Putamen (tissue), 1 donor: ENCODE data around the gene NT5E.

Experiments
- DNase-seq: peaks from one replicate; pipeline ENCODE4 v3.0.0-alpha.2; 2016; ENCODE audit warnings: low spot score

Gene NT5E

DNA sequence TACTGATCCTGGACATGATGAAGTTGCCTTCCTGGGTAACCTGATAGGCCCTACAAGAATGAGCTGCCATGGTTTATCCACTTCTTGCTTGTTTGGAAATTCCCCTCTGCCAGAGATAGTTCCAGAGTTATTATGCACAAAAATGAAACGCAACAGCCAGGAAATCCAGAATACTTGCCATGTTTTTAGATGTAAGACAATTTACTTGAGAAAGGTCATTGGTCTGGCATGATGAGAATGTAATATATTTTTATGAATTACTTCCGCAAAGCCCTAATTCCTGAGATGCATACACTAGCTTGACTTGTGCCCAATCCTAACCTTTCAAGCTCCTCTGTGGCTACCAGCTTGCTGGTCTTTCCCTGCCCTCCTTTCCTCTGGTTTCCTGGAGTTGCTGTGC is 27.9 kb upstream of the NT5E start:
- no peak for DNase-seq

DNA sequence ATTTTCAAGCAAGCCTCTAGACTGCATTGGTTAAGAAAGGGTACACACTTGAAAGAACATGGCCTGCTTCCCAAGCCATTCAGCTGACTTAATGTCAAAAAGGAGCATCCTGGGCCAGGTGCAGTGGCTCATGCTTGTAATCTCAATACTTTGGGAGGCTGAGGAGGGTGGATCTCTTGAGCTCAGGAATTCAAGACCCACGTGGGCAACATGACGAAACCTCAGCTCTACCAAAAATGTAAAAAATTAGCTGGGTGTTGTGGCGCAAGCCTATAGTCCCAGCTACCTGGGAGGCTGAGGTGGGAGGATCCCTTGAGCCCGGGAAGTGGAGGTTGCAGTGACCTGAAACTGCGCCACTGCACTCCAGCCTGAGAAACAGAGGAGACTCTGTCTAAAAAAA is 26.9 kb upstream of the NT5E start:
- DNase-seq, result no peak

DNA sequence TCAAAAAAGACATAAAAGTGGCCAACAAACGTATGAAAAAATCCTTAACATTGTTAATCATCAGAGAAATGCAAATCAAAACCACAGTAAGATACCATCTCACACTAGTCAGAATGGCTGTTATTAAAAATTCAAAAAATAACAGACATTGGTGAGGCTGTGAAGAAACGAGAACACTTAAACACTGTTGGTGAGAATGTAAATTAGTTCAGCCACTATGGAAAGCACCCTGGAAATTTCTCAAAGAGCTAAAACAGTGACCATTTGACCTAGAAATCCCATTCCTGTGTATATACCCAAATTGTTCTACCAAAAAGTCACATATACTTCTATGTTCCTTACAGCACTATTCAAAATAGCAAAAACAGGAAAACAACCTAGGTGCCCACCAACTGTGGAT is 24.9 kb upstream of the NT5E start:
- no peak for DNase-seq

DNA sequence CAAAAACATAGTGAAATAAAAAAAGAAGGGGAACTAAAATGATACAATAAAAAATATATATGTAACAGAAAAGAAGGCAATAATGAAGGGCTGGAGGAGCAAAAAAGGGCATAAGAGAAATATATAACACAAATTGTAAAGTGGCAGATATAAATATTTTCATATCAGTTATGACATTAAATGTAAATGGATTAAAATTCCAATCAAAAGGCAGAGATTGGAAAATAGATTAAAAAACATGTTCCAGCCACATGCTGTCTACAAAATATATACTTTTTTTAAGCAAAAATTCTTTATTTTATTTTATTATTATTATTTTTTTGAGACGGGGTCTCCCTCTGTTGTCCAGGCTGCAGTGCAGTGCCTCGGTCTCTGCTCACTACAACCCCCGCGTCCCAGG is 23.9 kb upstream of the NT5E start:
- DNase-seq, result no peak

DNA sequence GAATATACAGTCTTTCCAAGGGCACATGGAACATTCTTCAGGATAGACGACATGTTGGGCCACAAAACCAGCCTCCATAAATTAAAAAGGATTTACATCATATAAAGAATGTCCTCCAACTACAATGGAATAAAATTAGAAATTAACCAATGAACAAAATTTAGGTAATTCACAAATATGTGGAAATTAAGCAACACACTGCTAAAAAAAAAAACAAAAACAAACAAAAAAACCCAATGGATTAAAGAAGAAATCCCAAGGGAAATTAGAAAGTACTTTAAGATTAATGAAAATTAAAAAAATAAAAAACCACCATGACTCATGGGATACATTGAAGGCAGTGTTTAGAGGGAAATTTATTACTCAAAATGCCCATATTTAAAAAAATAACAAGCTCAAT is 21.4 kb upstream of the NT5E start:
- no peak for DNase-seq

DNA sequence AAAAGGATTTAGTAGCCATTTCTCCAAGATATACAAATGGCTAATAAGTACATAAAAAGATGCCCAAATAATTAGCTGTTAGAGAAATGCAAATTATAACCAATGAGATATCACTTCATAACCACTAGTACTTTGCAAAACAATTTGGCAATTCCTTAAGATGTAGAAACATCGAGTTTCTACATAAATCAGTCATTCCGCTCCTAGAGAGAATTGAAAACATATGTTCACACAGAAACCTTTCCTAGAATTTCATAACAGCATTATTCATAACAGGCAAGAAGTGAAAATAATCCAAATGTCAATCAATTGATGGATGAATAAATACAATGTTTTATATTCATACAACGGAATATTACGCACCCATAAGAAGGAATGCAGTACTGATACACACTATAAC is 20.5 kb upstream of the NT5E start:
- no peak for DNase-seq

DNA sequence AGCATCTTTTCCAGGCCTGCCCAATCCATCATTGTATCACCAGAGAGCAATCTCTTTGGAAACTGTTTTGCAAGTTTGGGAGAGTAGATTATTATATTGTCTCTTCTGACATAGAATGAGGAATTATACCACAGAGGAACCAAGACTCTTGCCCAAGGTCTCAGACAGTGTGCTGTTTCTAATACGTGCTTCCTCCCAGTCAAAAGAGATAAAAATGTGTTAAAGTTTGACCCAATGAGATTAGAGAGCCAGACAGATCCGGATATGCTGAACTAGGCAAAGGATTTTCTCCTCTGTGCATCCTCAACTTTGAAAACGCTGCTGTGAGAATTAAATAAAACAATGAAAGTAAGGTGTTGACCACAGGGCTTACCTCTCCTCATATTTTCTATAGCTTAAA is 18.6 kb upstream of the NT5E start:
- no peak for DNase-seq

DNA sequence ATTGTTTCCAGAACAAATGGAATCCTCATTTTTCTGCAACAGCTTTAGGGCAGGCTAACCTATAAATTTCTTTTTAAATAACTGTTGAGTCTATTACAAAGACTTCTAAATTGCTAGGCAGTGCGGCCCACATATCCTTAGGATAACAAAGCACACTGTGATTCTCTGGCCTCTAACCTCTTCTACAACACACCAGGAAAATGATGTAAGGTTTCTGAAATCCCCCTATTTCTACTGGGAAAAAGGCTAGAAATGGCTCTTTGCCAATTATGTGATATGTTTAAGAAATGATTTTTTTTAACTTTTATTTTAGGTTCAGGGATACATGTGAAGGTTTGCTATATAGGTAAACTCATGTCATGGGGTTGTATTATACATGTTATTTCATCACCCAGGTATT is 17.3 kb upstream of the NT5E start:
- DNase-seq, result no peak

DNA sequence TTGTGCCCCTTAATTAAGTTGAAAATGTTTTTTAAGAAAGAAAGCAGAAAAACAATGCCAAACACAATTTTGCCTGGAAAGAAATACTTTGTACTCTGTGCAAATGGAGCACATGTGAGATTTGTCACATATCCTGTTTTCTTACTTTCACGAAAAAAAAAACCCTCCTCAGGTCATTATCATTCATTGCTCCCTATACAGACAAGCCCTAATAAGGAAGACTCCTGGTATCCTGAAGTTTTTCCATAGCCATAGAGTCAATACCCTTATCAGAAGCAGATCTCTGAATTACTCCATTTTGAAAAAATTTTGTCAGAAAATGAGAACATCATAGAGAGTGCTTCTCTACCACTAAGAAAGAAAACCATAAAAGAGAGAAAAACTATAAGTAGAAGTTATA is 14.0 kb upstream of the NT5E start:
- DNase-seq, result no peak

DNA sequence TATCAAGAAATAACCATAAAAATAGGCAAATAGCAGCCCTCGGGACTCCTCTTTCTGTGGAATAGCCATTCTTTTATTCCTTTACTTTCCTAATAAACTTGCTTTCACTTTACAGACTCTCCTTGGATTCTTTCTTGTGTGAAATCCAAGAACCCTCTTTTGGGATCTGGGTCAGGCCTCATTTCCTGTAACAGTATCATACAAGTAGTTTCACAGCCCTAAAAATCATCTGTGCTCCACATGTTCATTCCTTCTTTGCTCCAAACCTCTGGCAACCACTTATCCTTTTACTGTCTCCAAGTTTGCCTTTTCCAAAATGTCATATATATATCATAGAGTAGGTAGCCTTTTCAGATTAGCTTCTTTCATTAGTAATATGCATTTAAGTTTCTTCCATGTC is 13.5 kb upstream of the NT5E start:
- DNase-seq, result no peak

DNA sequence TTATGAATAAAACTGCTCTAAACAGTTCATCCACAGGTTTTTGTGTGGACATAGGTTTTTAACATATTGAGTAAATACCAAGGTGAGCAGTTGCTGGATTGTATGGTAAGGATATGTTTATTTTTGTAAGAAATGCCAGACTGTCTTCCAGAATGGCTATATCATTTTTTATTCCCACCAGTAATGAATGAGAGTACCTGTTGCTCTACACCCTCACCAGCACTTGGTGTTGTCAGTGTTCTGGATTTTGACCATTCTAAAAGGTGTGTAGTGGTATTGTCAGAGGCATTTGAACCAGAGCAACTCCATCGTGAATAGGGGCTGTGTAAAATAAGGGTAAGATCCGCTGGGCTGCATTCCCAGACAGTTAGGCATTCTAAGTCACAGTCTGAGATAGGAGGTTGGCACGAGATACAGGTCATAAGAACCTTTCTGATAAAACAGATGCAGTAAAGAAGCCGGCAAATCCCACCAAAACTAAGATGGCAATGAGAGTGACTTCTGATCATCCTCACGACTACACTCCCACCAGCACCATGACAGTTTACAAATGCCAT is 12.9 kb upstream of the NT5E start:
- no peak for DNase-seq

DNA sequence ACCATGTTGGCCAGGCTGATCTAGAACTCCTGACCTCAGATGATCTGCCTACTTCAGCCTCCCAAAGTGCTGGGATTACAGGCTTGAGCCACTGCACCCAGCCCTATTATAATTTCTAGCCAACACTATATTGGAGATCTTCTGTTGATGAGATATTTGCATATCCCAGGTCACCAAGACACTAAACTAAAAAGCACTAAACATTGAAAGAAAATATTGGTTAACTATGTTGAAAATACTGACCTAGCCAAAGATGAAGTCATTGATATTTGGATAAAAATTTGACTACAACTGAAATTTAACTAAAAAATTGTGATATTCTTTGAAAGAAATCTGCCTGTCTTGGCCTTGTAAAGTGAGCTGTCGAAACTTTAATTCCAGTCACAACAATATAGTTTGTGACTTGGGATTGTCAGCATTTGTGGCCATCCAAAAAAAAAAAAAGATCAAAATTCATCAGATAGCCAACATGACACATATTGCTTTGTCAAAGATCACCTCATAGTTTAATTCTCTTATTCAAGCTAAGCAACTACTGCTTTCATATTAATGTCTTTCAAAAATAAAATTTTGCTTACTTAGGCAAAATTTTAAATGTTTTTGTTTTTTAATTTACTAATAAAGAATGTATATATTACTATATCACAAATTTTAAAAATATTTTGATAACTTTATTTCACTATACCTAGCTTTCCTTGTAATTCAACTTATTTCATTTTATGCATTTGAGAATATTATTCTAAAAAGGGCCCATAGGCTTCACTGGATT is 6.3 kb upstream of the NT5E start:
- DNase-seq, result no peak

DNA sequence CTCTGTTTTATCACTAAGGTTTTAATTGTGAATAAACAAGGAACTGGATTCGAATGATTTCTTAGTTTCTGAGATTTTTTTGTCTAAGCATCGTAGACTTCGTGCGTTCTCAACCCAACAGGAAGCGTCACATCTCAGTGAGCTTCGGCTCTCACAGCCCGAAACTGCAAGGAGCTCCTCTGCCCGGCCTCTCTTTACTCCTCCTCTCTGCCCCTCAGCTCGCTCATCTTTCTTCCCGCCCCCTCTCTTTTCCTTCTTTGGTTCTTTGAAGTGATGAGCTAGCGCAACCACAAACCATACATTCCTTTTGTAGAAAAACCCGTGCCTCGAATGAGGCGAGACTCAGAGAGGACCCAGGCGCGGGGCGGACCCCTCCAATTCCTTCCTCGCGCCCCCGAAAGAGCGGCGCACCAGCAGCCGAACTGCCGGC is 480 bp upstream of the NT5E start:
- DNase-seq, result no peak

DNA sequence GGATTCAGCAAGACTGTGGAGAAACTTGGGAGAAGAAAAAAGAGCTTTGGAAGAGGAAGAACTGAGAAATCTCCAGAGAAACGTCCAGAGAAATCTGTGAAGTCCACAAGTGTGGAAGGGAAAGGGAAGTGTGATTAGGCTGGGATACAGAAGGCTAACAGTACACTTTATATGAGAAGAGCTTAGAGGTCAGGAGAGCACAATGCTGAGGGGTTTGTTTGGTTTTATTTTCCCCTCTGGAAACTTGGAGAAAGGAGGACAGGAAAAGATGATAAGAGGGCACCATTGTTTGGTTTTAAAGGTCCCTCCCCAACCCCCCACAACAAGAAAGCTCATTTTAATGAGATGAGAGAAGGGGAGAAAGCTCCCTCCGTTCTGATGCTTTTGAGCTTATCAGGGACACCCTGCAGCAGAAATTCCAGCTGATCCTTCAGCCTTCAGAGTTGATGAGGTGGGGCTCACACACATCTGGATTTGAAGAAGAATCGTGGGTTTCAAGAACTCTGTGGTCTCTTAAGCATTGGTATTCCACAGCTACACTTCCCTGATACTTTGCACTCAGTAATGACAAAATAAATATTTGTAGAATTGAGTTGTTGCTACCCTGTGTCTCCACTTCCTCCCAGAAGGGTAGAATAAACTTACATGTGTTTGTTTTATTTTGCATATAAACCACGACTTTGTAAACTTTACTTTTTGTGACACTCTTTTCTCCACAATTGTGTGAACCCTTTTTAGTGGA is 1.9 kb downstream of the NT5E start:
- DNase-seq, result no peak

DNA sequence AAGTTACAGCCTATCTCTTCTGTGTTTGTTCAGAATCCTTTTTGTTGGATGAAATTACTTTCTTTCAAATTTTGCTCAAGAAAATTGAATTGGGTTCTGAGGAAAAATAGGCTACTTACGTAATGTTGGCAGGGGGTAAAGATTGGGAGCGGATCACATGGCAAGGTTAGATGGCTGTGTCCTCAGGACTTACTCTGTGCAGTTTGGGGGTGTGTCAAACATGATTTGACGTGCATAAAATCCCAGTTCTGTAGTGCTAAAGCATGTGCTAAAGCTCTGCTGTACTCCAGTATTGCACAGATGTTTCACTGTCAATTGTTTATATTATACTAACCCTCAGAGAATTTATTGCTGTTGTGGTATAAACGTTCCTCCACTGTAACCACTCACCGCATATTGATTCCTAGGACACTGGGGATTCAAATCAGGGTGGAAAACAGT is 2.6 kb downstream of the NT5E start:
- no peak for DNase-seq

DNA sequence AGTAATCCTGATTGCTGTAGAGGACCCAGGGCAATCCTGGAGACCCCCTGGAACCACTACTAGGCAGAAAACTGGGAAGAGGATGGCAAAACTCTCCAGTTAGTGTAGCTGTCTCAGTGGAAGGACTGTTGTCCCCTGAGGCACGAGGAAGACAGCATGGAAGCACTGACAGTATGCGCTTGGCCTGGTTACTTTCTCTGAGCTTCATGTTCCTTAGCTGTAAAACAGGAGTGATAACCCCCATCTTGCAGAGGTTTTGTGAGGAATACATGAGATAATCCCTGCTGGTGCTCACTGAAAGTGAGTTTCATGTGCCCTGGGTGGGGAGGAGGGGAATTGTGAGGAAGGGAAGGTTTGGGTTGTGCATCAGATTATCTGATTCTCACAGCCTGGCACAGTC is 3.2 kb downstream of the NT5E start:
- DNase-seq, result no peak

DNA sequence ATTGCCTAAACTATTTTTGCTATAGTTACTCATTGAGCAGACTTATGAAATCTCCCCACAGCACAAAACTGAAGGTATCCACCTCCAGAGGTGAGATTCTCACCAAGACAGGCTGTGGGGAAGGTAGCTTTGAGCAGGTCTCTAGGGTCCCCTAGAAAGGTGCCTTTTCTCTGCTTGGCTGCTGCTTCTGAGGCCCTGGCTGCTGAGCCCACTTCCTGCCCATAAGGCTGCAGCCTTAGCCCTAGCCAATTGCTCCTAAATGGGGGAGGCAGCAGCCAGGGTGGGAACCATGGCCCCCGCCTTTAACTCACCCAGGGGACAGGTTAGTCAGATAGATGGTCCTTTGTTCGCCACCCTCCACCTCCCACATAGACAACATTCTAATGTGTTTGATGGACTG is 3.6 kb downstream of the NT5E start:
- no peak for DNase-seq

DNA sequence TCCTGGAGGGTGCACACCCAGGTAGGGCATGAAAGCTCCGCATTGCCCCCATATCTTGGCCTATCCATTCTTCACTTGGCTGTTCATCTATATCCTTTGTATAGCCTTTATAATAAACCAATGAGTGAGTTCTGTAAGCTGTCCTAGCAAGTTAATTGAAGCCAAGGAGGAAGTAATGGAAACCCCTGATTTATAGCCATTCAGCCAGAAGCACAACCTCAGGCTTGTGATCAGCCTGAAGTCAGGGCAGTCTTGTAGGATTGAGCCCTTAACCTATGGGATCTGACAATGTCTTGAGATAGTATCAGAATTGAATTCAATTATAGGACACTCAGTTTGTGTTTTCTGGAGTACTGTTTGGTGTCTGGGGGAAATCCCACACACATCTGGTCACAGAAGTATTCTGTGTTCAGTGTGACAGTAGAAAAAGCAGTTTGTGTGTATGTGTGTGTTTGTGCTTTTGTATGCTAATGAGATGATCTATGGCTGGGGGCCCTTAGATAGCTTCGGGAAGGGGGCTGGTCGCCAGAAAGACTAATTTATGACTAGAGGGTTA is 5.7 kb downstream of the NT5E start:
- DNase-seq, result no peak

DNA sequence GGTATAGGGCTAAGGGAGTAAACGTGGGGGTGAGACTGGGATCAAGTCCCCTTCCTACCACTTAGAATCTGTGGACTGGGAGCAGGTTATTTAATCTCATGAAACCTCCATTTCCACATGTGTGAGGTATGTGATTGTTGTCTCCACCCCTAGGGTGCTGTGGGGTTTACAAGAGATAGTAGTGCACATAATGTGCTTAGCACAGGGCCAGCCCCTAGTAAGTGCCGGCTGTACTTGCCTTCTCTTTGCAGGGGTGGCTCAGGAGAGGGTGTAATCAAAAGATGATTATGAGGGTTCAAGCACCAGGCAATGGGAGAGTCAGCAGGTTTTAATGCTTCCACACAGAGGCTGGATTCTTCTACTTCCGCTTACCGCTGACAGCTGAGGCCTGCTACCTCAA is 6.9 kb downstream of the NT5E start:
- no peak for DNase-seq

DNA sequence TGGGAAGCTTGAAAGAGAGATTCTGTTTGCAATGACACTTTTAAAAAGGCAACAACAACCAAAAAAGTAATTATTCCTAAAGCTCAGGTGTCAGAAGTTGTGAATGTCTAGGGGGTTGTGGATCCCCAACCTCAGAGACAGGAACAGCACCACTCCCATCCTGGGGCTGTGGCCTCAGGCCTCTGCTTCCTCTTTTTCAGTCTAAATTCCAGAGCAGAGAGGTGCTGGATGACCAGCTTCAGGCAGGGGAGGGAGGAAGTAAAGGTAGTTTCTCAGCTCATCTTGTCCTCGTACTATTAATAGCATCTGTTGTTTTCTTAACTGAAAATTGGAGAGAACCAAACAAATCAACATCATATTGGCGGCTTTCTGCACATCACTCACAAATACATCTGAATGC is 8.3 kb downstream of the NT5E start:
- no peak for DNase-seq

DNA sequence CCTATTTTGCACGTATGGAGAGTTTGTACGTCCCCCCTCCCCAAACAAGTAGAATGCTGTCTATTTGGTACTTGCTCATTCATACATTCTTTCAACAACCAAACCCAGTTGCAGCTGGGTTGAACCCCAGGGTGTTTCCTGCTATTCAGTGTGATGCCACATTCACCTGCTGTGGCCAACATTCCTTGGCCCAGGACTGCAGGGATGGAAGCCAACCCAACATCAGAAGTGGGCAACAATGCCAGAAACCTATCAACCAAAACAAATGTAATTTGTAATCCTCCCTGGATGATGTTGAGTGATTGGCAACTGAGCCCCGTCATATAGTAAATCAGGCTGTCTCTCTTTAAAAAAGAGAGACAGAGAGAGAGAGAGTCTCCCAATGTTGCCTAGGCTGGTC is 8.9 kb downstream of the NT5E start:
- no peak for DNase-seq

DNA sequence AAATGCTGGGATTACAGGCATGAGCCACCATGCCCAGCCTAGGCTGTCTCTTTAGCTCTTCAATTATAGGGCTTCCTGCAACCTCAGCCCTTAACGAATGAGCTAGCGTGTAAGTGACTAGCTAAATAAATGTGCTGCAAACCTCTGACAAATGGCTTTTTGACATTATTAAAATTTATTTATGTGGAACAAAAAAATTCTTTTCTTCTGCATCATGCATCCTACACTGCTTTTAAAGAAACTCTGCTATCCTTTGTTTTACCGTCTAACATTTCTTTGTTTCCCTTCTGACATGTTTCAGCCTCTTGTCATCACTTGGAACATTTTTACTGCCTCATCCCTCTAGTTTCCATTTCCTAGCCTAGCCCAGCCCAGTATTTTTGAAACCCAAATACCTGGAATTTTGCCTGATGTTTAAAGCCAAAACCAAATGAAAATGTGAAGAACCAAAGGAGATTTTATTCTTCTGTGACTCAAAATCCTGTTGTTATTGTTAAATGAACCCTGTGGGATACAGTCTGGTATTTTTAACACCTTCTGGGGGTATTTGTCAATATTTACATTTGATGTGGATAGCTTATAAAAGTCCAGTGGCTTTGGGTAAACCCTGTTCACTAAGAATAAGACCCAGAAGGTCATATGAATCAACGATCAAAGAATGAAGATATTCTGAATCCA is 9.5 kb downstream of the NT5E start:
- DNase-seq, result no peak
